Body of pancreas (tissue), 4 donors: ENCODE results near the gene PRSS38. TPM values are rescaled to one million over a fixed set of nuclear protein-coding genes. Genes with fewer than 3 reads are reported as not detected.

Experiments
- ATAC-seq: fragments of 150-250 bp; one replicate; pipeline ENCODE4 v1.9.1; 2016
- DNase-seq, 4 donors: peaks; one replicate each; pipeline ENCODE4 v3.0.0-alpha.2; 2019
- H3K27ac ChIP-seq, 4 donors: fragments of 200-600 bp; sonication (generic); 1 replicate in 3 of 4; 2 replicates in 1 of 4; pipeline versions ENCODE4 v1.5.1 to v1.6.1; 2016 to 2019; ENCODE audit warnings: mild to moderate bottlenecking in 1 of 4, mixed read lengths in 1 of 4, moderate library complexity in 1 of 4
- H3K27me3 ChIP-seq, 2 donors: fragments of 200-600 bp; sonication (generic); one replicate each; pipeline ENCODE4 v1.6.0; 2016; ENCODE audit warnings: mild to moderate bottlenecking in 1 of 2
- H3K36me3 ChIP-seq, 2 donors: fragments of 200-600 bp; sonication (generic); replicated peaks in 1 of 2; 2 replicates each; pipeline ENCODE4 v1.5.1; 2016; ENCODE audit warnings: low read depth in 2 of 2; ENCODE audit not compliant: insufficient read depth in 1 of 2
- H3K4me1 ChIP-seq: fragments of 200-600 bp; sonication (generic); one replicate; pipeline ENCODE4 v1.6.0; 2016
- H3K4me3 ChIP-seq, 2 donors: fragments of 200-600 bp; sonication (generic); 1 replicate in 1 of 2; 2 replicates in 1 of 2; pipeline ENCODE4 v1.5.1; 2016 to 2019
- H3K9me3 ChIP-seq, 3 donors: fragments of 200-600 bp; sonication (generic); 1 replicate in 2 of 3; 2 replicates in 1 of 3; pipeline ENCODE4 v1.5.1; 2016
- CTCF ChIP-seq, 7 experiments: fragments of 450-650 bp in 4 of 7; fragments of 200-600 bp in 3 of 7; sonication (generic) in 3 of 7; IDR thresholded peaks; one replicate each; pipeline ENCODE4 v1.5.1; 2016 to 2019; ENCODE audit warnings: antibody characterized with exemption in 7 of 7
- POLR2A ChIP-seq, 3 donors: fragments of 450-650 bp; IDR thresholded peaks; one replicate each; pipeline ENCODE4 v1.6.1; 2016; ENCODE audit warnings: antibody characterized with exemption in 3 of 3, mild to moderate bottlenecking in 2 of 3
- WGBS, 2 donors: methylation state at CpG; one replicate each; pipeline ENCODE4 v1.1.5; 2017; 5-methylcytosine and 5-hydroxymethylcytosine counted together
- intact Hi-C: fragments of 100-400 bp; cut with DNase I; formaldehyde crosslinking; loops from one replicate; pipeline ENCODE4 v1.15.1; 2023
- total RNA-seq, 2 donors: library from RNA; depleted of rRNA; stranded (reverse); fragments of >200 nt; gene quantifications; one replicate each; pipeline ENCODE4 v1.1.0, GENCODE V29; 2016

The PRSS38 gene
- total RNA-seq, 2 donors from 2014 or later: not detected

- Histone ChIP-seq H3K9me3 (no peaks in the 10 kb centered on the region), H3K27ac (peak overlapping the region in 3 of 4 donors; percentile 44 to 79 (median 79)), H3K4me3 (peak overlapping the region in 1 of 2 donors; percentile 11), H3K27me3 (no peaks in the 10 kb centered on the region), H3K36me3 (no peaks in the 10 kb centered on the region), H3K4me1 (peaks cover 18% of the 10 kb centered on the region)
- 17 to 25% methylated on average over 28 to 45 of the region's 45 CpGs for WGBS, 2 donors
- DNase-seq: peak in 3 of 4 donors; percentile 31 to 48 (median 41)
- TF ChIP-seq CTCF (IDR thresholded peaks at IDR 0.05): no peak
- no peak for TF ChIP-seq POLR2A (IDR thresholded peaks at IDR 0.05)
- intact Hi-C loops: no loop called here
- ATAC-seq: no peak
These were observed 28.6 kb upstream of the PRSS38 start for GRCh38 chr1:227786673-227787512.

- H3K27ac ChIP-seq: peak overlapping the region; percentile 6 to 79 (median 62)
These were observed 27.8 kb upstream of the PRSS38 start for GRCh38 chr1:227787513-227788270.

GRCh38 chr1:227788271-227789083 is 27.0 kb upstream of the PRSS38 start:
- DNase-seq (peak in 2 of 4 donors; percentile 33 to 82), ATAC-seq (peak; percentile 64)
- Histone ChIP-seq H3K27ac (peak overlapping the region; percentile 6 to 69 (median 48)), H3K9me3 (no peaks in the 10 kb centered on the region), H3K4me3 (peak overlapping the region; percentile 44 to 75), H3K36me3 (no peaks in the 10 kb centered on the region), H3K27me3 (no peaks in the 10 kb centered on the region), H3K4me1 (peaks cover 18% of the 10 kb centered on the region)
- intact Hi-C loops: no loop called here
- 1 to 2% methylated on average over 26 to 67 of the region's 68 CpGs for WGBS, 2 donors
- TF ChIP-seq CTCF (IDR thresholded peaks at IDR 0.05): no peak
- TF ChIP-seq POLR2A (IDR thresholded peaks at IDR 0.05): peak in 1 of 3 donors; percentile 7

More at GRCh38 chr1:227787513-227788270, 27.8 kb upstream of the PRSS38 start:
- Histone ChIP-seq H3K4me3 (peak overlapping the region; percentile 44 to 75), H3K9me3 (no peaks in the 10 kb centered on the region), H3K4me1 (peaks cover 18% of the 10 kb centered on the region), H3K27me3 (no peaks in the 10 kb centered on the region), H3K36me3 (no peaks in the 10 kb centered on the region)
- DNase-seq (peak; percentile 96 to 98 (median 97)), ATAC-seq (peak; percentile 94)
- intact Hi-C loops: no loop called here
- WGBS, 2 donors: 0% methylated on average over 1 to 50 of the region's 60 CpGs
- TF ChIP-seq CTCF (IDR thresholded peaks at IDR 0.05) (peak in 1 of 7 experiments; percentile 1), POLR2A (IDR thresholded peaks at IDR 0.05) (peak; percentile 66 to 84 (median 83))

GRCh38 chr1:227789084-227790033 is 26.1 kb upstream of the PRSS38 start:
- no peaks in the 10 kb centered on the region for H3K36me3 ChIP-seq
- H3K27me3 ChIP-seq: no peaks in the 10 kb centered on the region
- no peak for TF ChIP-seq POLR2A (IDR thresholded peaks at IDR 0.05)
- TF ChIP-seq CTCF (IDR thresholded peaks at IDR 0.05): peak in 1 of 7 experiments; percentile 8
- 74 to 80% methylated on average over 17 to 23 of the region's 23 CpGs for WGBS, 2 donors
- peak overlapping the region in 1 of 4 donors; percentile 69 for H3K27ac ChIP-seq
- intact Hi-C loops: no loop called here
- peaks cover 18% of the 10 kb centered on the region for H3K4me1 ChIP-seq
- ATAC-seq (no peak), DNase-seq (peak in 1 of 4 donors; percentile 48)
- H3K9me3 ChIP-seq: no peaks in the 10 kb centered on the region
- no peak overlapping the region for H3K4me3 ChIP-seq
